ENCODE data around the gene SCPEP1. TPM values are rescaled to one million over a fixed set of nuclear protein-coding genes. Genes with fewer than 3 reads are reported as not detected.

Gene SCPEP1
- total and polyA plus RNA-seq, 7 experiments from 2014 or later, result 8.4 to 81.6 (median 28.9) TPM

DNA sequence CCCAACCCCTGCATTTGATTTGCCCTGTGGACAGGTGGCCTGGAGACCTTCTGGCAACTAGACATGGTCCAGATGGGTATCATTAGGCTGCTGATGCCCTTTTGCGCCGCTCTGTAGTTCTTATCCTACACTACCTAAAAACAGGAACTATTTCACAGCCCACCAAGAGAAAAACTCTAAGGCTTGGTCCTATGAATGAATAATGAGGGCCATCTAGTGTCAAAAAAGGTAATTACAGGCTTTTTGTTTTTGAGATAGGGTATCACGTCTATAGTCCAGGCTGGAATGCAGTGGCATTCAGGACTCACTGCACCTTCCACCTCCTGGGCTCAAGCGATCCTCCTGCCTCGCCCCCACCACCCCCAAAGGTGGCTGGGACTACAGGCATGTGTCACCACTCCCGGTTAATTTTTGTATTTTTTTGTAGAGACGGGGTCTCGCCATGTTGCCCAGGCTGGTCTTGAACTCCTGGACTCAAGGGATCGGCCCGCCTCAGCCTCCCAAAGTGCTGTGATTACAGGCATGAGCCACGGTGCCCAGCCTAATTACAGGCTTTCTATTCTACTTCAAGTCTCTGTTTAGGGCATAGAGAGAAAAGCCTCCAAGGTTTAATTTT lies 38.0 kb upstream of the SCPEP1 start:
- Mint-ChIP-seq H3K4me3 (no peak overlapping the region), H3K27ac (peak overlapping the region in 5 of 9 donors; percentile 4 to 85 (median 65)), H3K36me3 (peaks cover 10 to 55% (median 25%) of the 10 kb centered on the region in 5 donors), H3K4me1 (peaks cover 0 to 19% (median 0%) of the 10 kb centered on the region in 7 donors), H3K27me3 (no peaks in the 10 kb centered on the region), H3K9me3 (no peaks in the 10 kb centered on the region)
- POLR2A ChIA-PET, result no interaction called here
- Histone ChIP-seq H3K27ac (ENCODE audit: low read depth, low read length) (no peak overlapping the region), H3K4me3 (ENCODE audit: low read length) (no peak overlapping the region), H3K36me3 (ENCODE audit: control insufficient read depth in 2 of 3, insufficient read depth in 3 of 3, low read length in 3 of 3) (peaks cover 11 to 83% (median 13%) of the 10 kb centered on the region in 3 experiments), H3K9me3 (ENCODE audit: control insufficient read depth in 2 of 3, low read length in 3 of 3) (no peaks in the 10 kb centered on the region), H3K27me3 (ENCODE audit: control insufficient read depth in 2 of 2, insufficient read depth in 2 of 2, low read length in 2 of 2) (no peaks in the 10 kb centered on the region), H3K4me1 (ENCODE audit: control insufficient read depth in 2 of 2, insufficient read depth in 2 of 2, low read length in 2 of 2) (no peaks in the 10 kb centered on the region)
- intact Hi-C loops (cut with micrococcal nuclease), result loop anchor here (1.0 to 5.0 kb wide), 5 partner anchors 26 to 223 kb away; partner anchors contain the start of gene TRIM25 (in 1 of the 2)
- ATAC-seq (peak; percentile 80), DNase-seq (peak in 7 of 9 donors; percentile 27 to 64 (median 52))
- CTCF ChIA-PET, result interaction anchor here (0.8 to 4.1 kb wide), 9 partner anchors 11 to 120 kb away, joined by 3 to 54 read pairs (median 6); no protein-coding TSS in a partner anchor

- no peak overlapping the region for H3K27ac Mint-ChIP-seq
- CTCF ChIA-PET, result interaction anchor here (0.6 to 1.1 kb wide), 3 partner anchors 11 to 124 kb away, joined by 3 to 6 read pairs (median 4); no protein-coding TSS in a partner anchor
- peaks cover under 1 to 70% (median 7%) of the 10 kb centered on the region in 3 experiments for H3K36me3 ChIP-seq (ENCODE audit: control insufficient read depth in 2 of 3, insufficient read depth in 3 of 3, low read length in 3 of 3)
- H3K4me3 ChIP-seq (ENCODE audit: low read length), result no peak overlapping the region
- no peak overlapping the region for H3K4me3 Mint-ChIP-seq
- ATAC-seq (no peak), DNase-seq (no peak)
- intact Hi-C loops (cut with micrococcal nuclease), result no loop called here
- no peaks in the 10 kb centered on the region for H3K27me3 ChIP-seq (ENCODE audit: control insufficient read depth in 2 of 2, insufficient read depth in 2 of 2, low read length in 2 of 2)
- H3K36me3 Mint-ChIP-seq, result peaks cover 0 to 45% (median 16%) of the 10 kb centered on the region in 5 donors
- H3K4me1 ChIP-seq (ENCODE audit: control insufficient read depth in 2 of 2, insufficient read depth in 2 of 2, low read length in 2 of 2), result no peaks in the 10 kb centered on the region
- H3K9me3 Mint-ChIP-seq, result no peaks in the 10 kb centered on the region
- H3K27ac ChIP-seq (ENCODE audit: low read depth, low read length), result no peak overlapping the region
- no peaks in the 10 kb centered on the region for H3K27me3 Mint-ChIP-seq
- POLR2A ChIA-PET, result no interaction called here
- peaks cover 0 to 8% (median 0%) of the 10 kb centered on the region in 7 donors for H3K4me1 Mint-ChIP-seq
- no peaks in the 10 kb centered on the region for H3K9me3 ChIP-seq (ENCODE audit: control insufficient read depth in 2 of 3, low read length in 3 of 3)
These were observed 34.3 kb upstream of the SCPEP1 start for GRCh38 chr17:56943505-56944125.

DNA sequence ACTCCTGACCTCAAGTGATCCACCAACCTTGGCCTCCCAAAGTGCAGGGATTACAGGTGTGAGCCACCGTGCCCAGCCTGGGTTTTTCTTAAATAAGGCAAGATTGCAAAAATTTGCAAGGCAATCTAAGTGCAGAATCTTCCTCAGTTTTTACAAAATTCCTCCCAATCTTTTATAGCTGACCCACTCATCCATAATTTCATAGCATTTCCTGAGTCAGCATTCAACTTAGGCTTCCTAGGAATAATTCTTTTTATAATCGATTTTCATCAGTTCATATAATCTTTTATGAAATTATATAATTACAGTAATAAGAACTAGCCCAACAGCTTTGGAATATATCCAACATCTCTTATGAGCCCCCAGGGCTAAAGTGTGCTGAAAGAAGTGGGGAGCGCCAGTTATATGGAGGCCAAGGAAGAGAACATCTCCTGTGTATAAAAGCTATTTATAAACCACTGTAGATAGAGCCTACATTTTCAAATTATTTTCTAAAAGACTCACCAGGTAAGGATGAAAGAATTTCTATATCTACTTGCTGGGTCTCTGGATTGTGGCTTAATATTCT lies 31.9 kb upstream of the SCPEP1 start:
- ATAC-seq (no peak), DNase-seq (no peak)
- H3K4me1 Mint-ChIP-seq, result peaks cover 0 to 15% (median 5%) of the 10 kb centered on the region in 7 donors
- Histone ChIP-seq H3K4me3 (ENCODE audit: low read length) (no peak overlapping the region), H3K36me3 (ENCODE audit: control insufficient read depth in 2 of 3, insufficient read depth in 3 of 3, low read length in 3 of 3) (peaks cover 0 to 69% (median 12%) of the 10 kb centered on the region in 3 experiments), H3K27me3 (ENCODE audit: control insufficient read depth in 2 of 2, insufficient read depth in 2 of 2, low read length in 2 of 2) (no peaks in the 10 kb centered on the region), H3K9me3 (ENCODE audit: control insufficient read depth in 2 of 3, low read length in 3 of 3) (no peaks in the 10 kb centered on the region), H3K4me1 (ENCODE audit: control insufficient read depth in 2 of 2, insufficient read depth in 2 of 2, low read length in 2 of 2) (no peaks in the 10 kb centered on the region), H3K27ac (ENCODE audit: low read depth, low read length) (no peak overlapping the region)
- H3K36me3 Mint-ChIP-seq, result peaks cover 5 to 55% (median 27%) of the 10 kb centered on the region in 5 donors
- no peaks in the 10 kb centered on the region for H3K27me3 Mint-ChIP-seq
- CTCF ChIA-PET, result interaction anchor here (0.6 kb wide), 1 partner anchor 1176 kb away, joined by 3 read pairs; no protein-coding TSS in a partner anchor
- intact Hi-C loops (cut with micrococcal nuclease), result no loop called here
- peak overlapping the region in 2 of 9 donors; percentile 21 to 62 for H3K27ac Mint-ChIP-seq
- POLR2A ChIA-PET, result interaction anchor here (1.5 kb wide), 1 partner anchor 32 kb away, joined by 3 read pairs; the partner anchor contains the start of gene TRIM25
- H3K4me3 Mint-ChIP-seq, result no peak overlapping the region
- H3K9me3 Mint-ChIP-seq, result no peaks in the 10 kb centered on the region

DNA sequence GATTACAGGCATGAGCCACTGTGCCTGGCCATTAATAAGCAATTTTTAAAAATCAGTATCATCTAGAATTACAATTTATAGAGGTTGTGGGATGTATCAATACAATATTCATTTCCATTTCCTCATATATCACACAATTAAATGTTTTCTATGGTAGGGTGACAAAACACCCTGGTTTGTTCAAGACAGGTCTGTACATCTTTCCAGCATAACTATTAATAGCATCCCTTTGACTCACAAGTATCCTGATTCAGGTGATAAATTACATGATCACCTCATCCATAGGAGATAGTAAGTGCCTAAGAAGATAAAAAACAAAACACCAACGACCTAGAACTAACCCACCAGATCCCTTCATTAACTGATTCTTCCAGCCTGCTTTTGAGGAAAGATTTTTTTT lies 30.2 kb upstream of the SCPEP1 start:
- H3K9me3 ChIP-seq (ENCODE audit: control insufficient read depth in 2 of 3, low read length in 3 of 3), result no peaks in the 10 kb centered on the region
- no peaks in the 10 kb centered on the region for H3K27me3 ChIP-seq (ENCODE audit: control insufficient read depth in 2 of 2, insufficient read depth in 2 of 2, low read length in 2 of 2)
- DNase-seq (no peak), ATAC-seq (no peak)
- peaks cover 5 to 44% (median 15%) of the 10 kb centered on the region in 5 donors for H3K36me3 Mint-ChIP-seq
- ChIA-PET CTCF (interaction anchor here (0.8 kb wide), 1 partner anchor 54 kb away, joined by 4 read pairs; no protein-coding TSS in a partner anchor), POLR2A (interaction anchor here (0.7 kb wide), 1 partner anchor 30 kb away, joined by 3 read pairs; no protein-coding TSS in a partner anchor)
- peaks cover 0 to 57% (median 12%) of the 10 kb centered on the region in 3 experiments for H3K36me3 ChIP-seq (ENCODE audit: control insufficient read depth in 2 of 3, insufficient read depth in 3 of 3, low read length in 3 of 3)
- no peaks in the 10 kb centered on the region for H3K4me1 ChIP-seq (ENCODE audit: control insufficient read depth in 2 of 2, insufficient read depth in 2 of 2, low read length in 2 of 2)
- peaks cover 0 to 15% (median 6%) of the 10 kb centered on the region in 7 donors for H3K4me1 Mint-ChIP-seq
- no peak overlapping the region for H3K27ac Mint-ChIP-seq
- no peaks in the 10 kb centered on the region for H3K9me3 Mint-ChIP-seq
- H3K4me3 ChIP-seq (ENCODE audit: low read length), result no peak overlapping the region
- H3K27me3 Mint-ChIP-seq, result no peaks in the 10 kb centered on the region
- intact Hi-C loops (cut with micrococcal nuclease), result no loop called here
- H3K4me3 Mint-ChIP-seq, result no peak overlapping the region
- H3K27ac ChIP-seq (ENCODE audit: low read depth, low read length), result no peak overlapping the region

GRCh38 chr17:56948491-56948890 lies 29.4 kb upstream of the SCPEP1 start:
- Mint-ChIP-seq H3K27ac (no peak overlapping the region), H3K36me3 (peaks cover 5 to 38% (median 18%) of the 10 kb centered on the region in 5 donors), H3K27me3 (no peaks in the 10 kb centered on the region), H3K4me3 (no peak overlapping the region), H3K9me3 (no peaks in the 10 kb centered on the region), H3K4me1 (peaks cover 2 to 17% (median 6%) of the 10 kb centered on the region in 7 donors)
- ATAC-seq (no peak), DNase-seq (no peak)
- ChIA-PET CTCF (interaction anchor here (0.8 kb wide), 1 partner anchor 55 kb away, joined by 4 read pairs; no protein-coding TSS in a partner anchor), POLR2A (no interaction called here)
- H3K9me3 ChIP-seq (ENCODE audit: control insufficient read depth in 2 of 3, low read length in 3 of 3), result no peaks in the 10 kb centered on the region
- H3K27ac ChIP-seq (ENCODE audit: low read depth, low read length), result no peak overlapping the region
- no peak overlapping the region for H3K4me3 ChIP-seq (ENCODE audit: low read length)
- H3K36me3 ChIP-seq (ENCODE audit: control insufficient read depth in 2 of 3, insufficient read depth in 3 of 3, low read length in 3 of 3), result peaks cover 0 to 50% (median 12%) of the 10 kb centered on the region in 3 experiments
- no peaks in the 10 kb centered on the region for H3K4me1 ChIP-seq (ENCODE audit: control insufficient read depth in 2 of 2, insufficient read depth in 2 of 2, low read length in 2 of 2)
- H3K27me3 ChIP-seq (ENCODE audit: control insufficient read depth in 2 of 2, insufficient read depth in 2 of 2, low read length in 2 of 2), result no peaks in the 10 kb centered on the region
- intact Hi-C loops (cut with micrococcal nuclease), result no loop called here

DNA sequence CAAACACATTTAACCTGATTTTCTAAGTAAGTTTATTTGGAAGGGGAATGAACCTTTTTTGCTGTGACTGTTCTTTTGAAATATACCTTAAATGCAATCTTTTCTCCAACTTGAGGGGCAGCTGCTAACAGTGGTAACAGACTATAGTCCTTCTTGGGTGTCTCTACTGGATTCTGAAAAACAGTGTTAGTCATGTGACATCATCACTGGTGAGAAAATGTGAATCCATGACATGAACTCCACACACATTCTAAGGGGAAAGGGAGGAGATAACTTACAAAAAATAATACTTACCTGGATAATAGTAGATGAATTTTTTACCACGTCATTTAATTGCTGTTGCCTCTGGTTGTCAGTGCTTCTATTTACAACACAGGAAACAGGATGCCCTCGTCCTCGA lies 28.3 kb upstream of the SCPEP1 start:
- peak overlapping the region in 1 of 10 donors; percentile 8 for H3K4me3 Mint-ChIP-seq
- CTCF ChIA-PET, result no interaction called here
- ATAC-seq (no peak), DNase-seq (no peak)
- no peaks in the 10 kb centered on the region for H3K27me3 Mint-ChIP-seq
- intact Hi-C loops (cut with micrococcal nuclease), result no loop called here
- peaks cover 5 to 31% (median 19%) of the 10 kb centered on the region in 5 donors for H3K36me3 Mint-ChIP-seq
- H3K27ac Mint-ChIP-seq, result peak overlapping the region in 5 of 9 donors; percentile 46 to 79 (median 63)
- POLR2A ChIA-PET, result no interaction called here
- no peaks in the 10 kb centered on the region for H3K9me3 Mint-ChIP-seq
- H3K27me3 ChIP-seq (ENCODE audit: control insufficient read depth in 2 of 2, insufficient read depth in 2 of 2, low read length in 2 of 2), result no peaks in the 10 kb centered on the region
- H3K4me3 ChIP-seq (ENCODE audit: low read length), result no peak overlapping the region
- no peaks in the 10 kb centered on the region for H3K9me3 ChIP-seq (ENCODE audit: control insufficient read depth in 2 of 3, low read length in 3 of 3)
- no peaks in the 10 kb centered on the region for H3K4me1 ChIP-seq (ENCODE audit: control insufficient read depth in 2 of 2, insufficient read depth in 2 of 2, low read length in 2 of 2)
- H3K27ac ChIP-seq (ENCODE audit: low read depth, low read length), result no peak overlapping the region
- peaks cover 4 to 18% (median 8%) of the 10 kb centered on the region in 7 donors for H3K4me1 Mint-ChIP-seq
- H3K36me3 ChIP-seq (ENCODE audit: control insufficient read depth in 2 of 3, insufficient read depth in 3 of 3, low read length in 3 of 3), result peaks cover 0 to 42% (median 12%) of the 10 kb centered on the region in 3 experiments

All from naive thymus-derived CD4-positive, alpha-beta T cell (primary cell).